Stimulated activated CD4-positive, alpha-beta T cell treated with anti-CD3 and anti-CD28 coated beads, Interleukin-2, amount 100 ng/mL, for 48 hours (primary cell): Measurements from ENCODE around the gene C13orf46.

Experiments used
- DNase-seq, 2 donors: peaks; one replicate each; pipeline ENCODE4 v3.0.0-alpha.2; 2020

The C13orf46 gene

GRCh38 chr13:114009590-114010400, 35.9 kb upstream of the C13orf46 start:
- DNase-seq, result no peak

- DNase-seq, result no peak
Observed at GRCh38 chr13:114008964-114009589, 35.2 kb upstream of the C13orf46 start.

DNA sequence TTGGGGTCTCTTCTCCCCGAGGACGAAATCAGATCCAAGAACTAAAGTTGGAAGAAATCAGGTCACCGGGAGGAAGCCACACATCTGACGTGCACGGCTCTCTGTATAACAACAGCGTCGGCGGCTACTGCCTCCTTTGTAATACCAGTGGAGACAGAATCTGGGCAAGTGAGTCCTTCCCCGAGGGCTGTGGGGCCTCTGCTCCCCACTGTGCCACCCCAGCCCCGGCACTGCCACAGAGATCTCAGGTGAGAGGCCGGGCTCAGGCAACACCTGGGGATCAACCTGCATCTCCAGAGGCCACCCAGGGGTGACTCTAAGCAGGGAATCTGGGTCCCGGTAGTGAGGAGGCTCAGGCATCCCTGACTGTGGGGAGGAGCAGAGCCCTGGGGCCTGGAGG, 33.7 kb upstream of the C13orf46 start:
- DNase-seq, result no peak

- no peak for DNase-seq
Observed at GRCh38 chr13:114005206-114005724, 31.4 kb upstream of the C13orf46 start.

- DNase-seq, result no peak
Observed at GRCh38 chr13:114004420-114005205, 30.7 kb upstream of the C13orf46 start.

- no peak for DNase-seq
Observed at GRCh38 chr13:114002771-114003321, 29.0 kb upstream of the C13orf46 start.

DNA sequence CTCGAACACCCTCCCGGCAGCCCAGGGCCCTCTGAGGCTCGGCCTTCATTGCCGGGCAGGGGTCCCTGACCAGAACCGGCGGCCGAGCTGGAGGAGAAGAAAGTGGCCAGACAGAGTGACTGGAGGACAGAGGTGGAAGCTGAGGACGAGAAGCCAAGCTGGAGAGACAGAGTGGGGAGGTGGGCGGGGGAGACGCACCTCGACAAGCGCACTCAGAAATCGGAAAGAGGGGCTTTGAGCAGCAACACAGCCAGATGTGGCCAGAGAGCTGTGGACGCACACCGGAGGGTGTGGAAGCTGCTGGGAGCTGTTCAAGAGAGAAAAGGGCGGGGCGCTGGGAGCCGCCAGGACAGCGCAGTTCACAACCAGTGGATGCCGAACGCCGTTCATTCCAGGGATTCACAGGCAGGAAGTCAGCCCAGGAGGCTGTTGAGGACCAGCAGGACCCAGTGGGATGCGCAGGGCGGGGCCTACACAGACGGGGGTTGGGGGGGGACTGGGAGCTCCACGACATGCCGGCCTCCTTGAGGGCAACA, 28.2 kb upstream of the C13orf46 start:
- DNase-seq, result no peak

DNA sequence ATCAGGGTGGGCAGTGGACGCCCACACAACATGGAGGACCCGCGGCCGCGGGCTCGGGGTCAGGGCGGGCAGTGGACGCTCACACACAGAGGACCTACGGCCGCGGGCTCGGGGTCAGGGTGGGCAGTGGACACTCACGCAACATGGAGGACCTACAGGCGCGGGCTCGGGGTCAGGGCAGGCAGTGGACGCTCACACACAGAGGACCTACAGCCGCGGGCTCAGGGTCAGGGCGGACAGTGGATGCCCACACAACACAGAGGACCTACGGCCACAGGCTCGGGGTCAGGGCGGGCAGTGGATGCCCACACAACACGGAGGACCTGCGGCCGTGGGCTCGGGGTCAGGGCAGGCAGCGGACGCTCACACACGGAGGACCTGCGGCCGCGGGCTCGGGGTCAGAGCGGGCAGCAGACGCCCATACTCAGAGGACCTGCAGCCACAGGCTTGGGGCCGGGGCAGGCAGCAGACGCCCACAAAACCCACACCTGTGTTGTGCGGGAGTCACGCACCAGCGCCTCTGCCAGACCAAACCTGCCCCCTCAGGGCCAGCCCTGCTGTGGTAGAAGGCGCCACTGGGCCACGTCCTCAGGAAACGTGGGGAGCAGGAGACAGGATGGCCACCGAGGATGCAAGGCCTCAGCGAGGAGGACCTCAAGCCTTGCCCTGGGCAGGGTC, 27.6 kb upstream of the C13orf46 start:
- no peak for DNase-seq

- DNase-seq, result no peak
Observed at GRCh38 chr13:114000151-114001040, 26.5 kb upstream of the C13orf46 start.

GRCh38 chr13:113999618-113999910, 25.7 kb upstream of the C13orf46 start:
- DNase-seq, result no peak

DNA sequence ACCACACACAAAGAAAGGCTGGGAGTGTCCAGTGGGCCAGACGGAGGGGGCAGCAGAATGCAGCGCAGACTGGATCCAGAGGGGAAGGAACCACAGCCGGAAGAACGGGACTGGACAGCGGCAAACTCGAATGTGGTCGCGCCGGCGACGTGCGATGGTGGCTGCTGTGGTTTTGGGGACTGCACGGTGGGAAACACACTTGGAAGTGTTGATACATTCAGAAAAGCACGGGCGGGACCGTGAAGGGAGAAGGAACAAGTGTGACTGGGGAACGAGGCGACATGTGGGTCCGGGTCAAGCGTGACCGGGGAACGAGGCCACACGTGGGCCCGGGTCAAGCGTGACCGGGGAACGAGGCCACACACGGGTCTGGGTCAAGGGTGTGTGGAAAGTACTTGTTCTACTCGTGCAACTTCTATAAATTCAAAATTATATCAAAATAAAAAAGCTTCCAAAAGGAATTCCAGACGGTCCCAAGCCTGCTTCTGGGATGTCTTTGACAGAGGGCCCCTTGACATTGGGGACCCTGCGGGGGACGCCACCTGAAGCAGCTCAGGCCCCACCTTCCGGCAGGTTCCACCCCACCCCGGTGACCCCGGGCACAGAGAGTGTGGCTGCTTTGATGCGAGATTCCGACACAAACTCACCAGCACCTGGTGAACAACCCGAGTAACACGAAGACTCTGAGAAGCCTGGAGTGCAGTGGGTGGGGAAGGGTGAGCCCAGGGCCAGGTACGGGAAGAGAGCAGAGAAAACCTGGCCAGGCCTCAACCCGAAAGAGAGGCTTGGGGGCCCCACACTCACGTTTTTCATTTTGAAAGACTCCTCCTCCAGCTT, 25.1 kb upstream of the C13orf46 start:
- no peak for DNase-seq

DNA sequence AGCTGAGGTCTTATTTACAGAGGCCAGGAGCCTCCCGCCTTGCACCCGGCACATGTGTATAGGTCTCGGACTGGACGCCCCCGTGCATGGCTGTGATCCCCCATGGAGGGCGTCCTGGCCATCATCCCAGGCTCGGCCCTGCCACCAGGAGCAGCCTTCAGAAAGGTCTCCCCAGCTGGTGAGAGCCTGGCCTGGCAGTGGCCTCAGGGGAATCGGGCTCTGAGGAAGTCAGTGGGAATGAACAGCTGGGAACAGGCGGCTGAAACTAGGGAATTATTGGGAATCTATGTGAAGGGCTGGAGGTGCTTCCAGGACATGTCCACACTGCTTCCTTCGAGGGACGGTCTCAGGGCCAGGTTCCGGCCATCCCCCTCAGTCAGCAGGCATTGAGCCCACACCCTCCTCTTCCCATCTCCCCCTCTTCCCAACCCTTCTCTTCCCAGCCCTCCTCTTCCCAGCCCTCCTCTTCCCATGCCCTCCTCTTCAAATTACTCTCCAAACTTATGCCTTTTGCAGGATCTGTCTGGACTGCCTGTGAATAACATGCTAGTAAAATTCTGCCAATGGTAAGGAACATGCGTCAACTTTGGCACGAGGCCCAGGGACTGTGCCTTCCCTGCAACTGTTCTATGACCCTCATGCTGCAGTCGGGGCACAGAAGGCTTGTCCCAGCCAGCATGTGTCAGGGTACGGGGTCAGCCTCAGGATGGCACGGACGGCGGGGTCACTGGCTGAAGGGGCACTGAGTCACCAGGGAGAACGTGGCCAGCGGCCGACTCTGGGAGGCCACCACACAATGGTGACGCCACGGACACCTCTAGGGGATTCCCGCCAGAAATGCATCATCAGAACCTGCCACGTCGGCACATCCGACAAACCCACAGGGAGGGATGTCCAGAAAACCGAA, 24.2 kb upstream of the C13orf46 start:
- no peak for DNase-seq

GRCh38 chr13:113996912-113997745, 23.3 kb upstream of the C13orf46 start:
- no peak for DNase-seq

GRCh38 chr13:113996081-113996911, 22.4 kb upstream of the C13orf46 start:
- no peak for DNase-seq

- DNase-seq, result no peak
Observed at GRCh38 chr13:113995051-113995601, 21.2 kb upstream of the C13orf46 start.

- DNase-seq, result no peak
Observed at GRCh38 chr13:113992276-113993005, 18.6 kb upstream of the C13orf46 start.
